Skeletal muscle tissue (tissue), 4 donors: ENCODE data around the gene SPDEF. TPM values are rescaled to one million over a fixed set of nuclear protein-coding genes. Genes with fewer than 3 reads are reported as not detected.

Experiments
- H3K27ac ChIP-seq: one replicate; pipeline ENCODE4 v1.7.0; 2013; ENCODE audit warnings: mild to moderate bottlenecking, low read depth, low read length, inconsistent platforms
- H3K27me3 ChIP-seq, 3 donors: one replicate each; pipeline ENCODE4 v1.7.0; 2013; ENCODE audit warnings: low read length in 3 of 3; ENCODE audit not compliant: control insufficient read depth in 3 of 3, insufficient read depth in 3 of 3
- H3K36me3 ChIP-seq, 3 donors: one replicate each; pipeline ENCODE4 v1.7.0; 2013; ENCODE audit warnings: low read length in 3 of 3; ENCODE audit not compliant: control insufficient read depth in 3 of 3, insufficient read depth in 3 of 3
- H3K4me1 ChIP-seq, 3 donors: one replicate each; pipeline ENCODE4 v1.7.0; 2013; ENCODE audit warnings: low read length in 3 of 3, mild to moderate bottlenecking in 3 of 3; ENCODE audit not compliant: control insufficient read depth in 3 of 3, insufficient read depth in 3 of 3
- H3K4me3 ChIP-seq, 3 donors: one replicate each; pipeline ENCODE4 v1.7.0; 2013; ENCODE audit warnings: low read length in 3 of 3
- H3K9ac ChIP-seq, 3 donors: one replicate each; pipeline ENCODE4 v1.7.0; 2013; ENCODE audit warnings: low read length in 3 of 3, mild to moderate bottlenecking in 3 of 3, moderate library complexity in 2 of 3, low read depth in 1 of 3
- H3K9me3 ChIP-seq, 3 donors: one replicate each; pipeline ENCODE4 v1.7.0; 2013; ENCODE audit warnings: low read length in 3 of 3; ENCODE audit not compliant: control insufficient read depth in 3 of 3
- total RNA-seq: library from RNA; depleted of rRNA; stranded (reverse); fragments of >200 nt; gene quantifications from one replicate; pipeline ENCODE4 v1.2.3, GENCODE V29; 2014
- donor health status: Osteomylitis.

Gene SPDEF
- total RNA-seq, 1 donor from 2014 or later = not detected

GRCh38 chr6:34585108-34585507, 29.0 kb upstream of the SPDEF start:
- Histone ChIP-seq H3K27ac (no peak overlapping the region), H3K9me3 (no peaks in the 10 kb centered on the region), H3K36me3 (peaks cover 12 to 20% (median 17%) of the 10 kb centered on the region in 3 donors), H3K4me1 (peaks cover 0 to 23% (median 10%) of the 10 kb centered on the region in 3 donors), H3K9ac (no peak overlapping the region), H3K27me3 (no peaks in the 10 kb centered on the region), H3K4me3 (no peak overlapping the region)

GRCh38 chr6:34584694-34585093, 28.6 kb upstream of the SPDEF start:
- Histone ChIP-seq H3K9me3 (no peaks in the 10 kb centered on the region), H3K4me1 (peaks cover 0 to 23% (median 10%) of the 10 kb centered on the region in 3 donors), H3K27me3 (no peaks in the 10 kb centered on the region), H3K4me3 (no peak overlapping the region), H3K36me3 (peaks cover 12 to 20% (median 16%) of the 10 kb centered on the region in 3 donors), H3K27ac (no peak overlapping the region), H3K9ac (no peak overlapping the region)

GRCh38 chr6:34583861-34584604, 27.9 kb upstream of the SPDEF start:
- H3K9me3 ChIP-seq = no peaks in the 10 kb centered on the region
- H3K4me3 ChIP-seq = no peak overlapping the region
- peaks cover 0 to 22% (median 10%) of the 10 kb centered on the region in 3 donors for H3K4me1 ChIP-seq
- H3K9ac ChIP-seq = no peak overlapping the region
- H3K27ac ChIP-seq = no peak overlapping the region
- H3K27me3 ChIP-seq = no peaks in the 10 kb centered on the region
- peaks cover 8 to 14% (median 11%) of the 10 kb centered on the region in 3 donors for H3K36me3 ChIP-seq

GRCh38 chr6:34583461-34583860, 27.3 kb upstream of the SPDEF start:
- no peaks in the 10 kb centered on the region for H3K27me3 ChIP-seq
- H3K9me3 ChIP-seq = no peaks in the 10 kb centered on the region
- H3K4me1 ChIP-seq = peaks cover 0 to 19% (median 8%) of the 10 kb centered on the region in 3 donors
- H3K9ac ChIP-seq = no peak overlapping the region
- no peak overlapping the region for H3K27ac ChIP-seq
- H3K4me3 ChIP-seq = no peak overlapping the region
- H3K36me3 ChIP-seq = peaks cover 7 to 13% (median 8%) of the 10 kb centered on the region in 3 donors

- H3K4me3 ChIP-seq = no peak overlapping the region
These were observed 25.4 kb upstream of the SPDEF start for GRCh38 chr6:34581561-34581920.

GRCh38 chr6:34580707-34581560, 24.8 kb upstream of the SPDEF start:
- Histone ChIP-seq H3K4me1 (peaks cover 0 to 9% (median 0%) of the 10 kb centered on the region in 3 donors), H3K36me3 (peaks cover 0 to 4% (median 0%) of the 10 kb centered on the region in 3 donors), H3K27ac (no peak overlapping the region), H3K4me3 (no peak overlapping the region), H3K9me3 (no peaks in the 10 kb centered on the region), H3K9ac (no peak overlapping the region), H3K27me3 (no peaks in the 10 kb centered on the region)

More at GRCh38 chr6:34581561-34581920, 25.4 kb upstream of the SPDEF start:
- Histone ChIP-seq H3K9me3 (no peaks in the 10 kb centered on the region), H3K4me1 (peaks cover 0 to 13% (median 4%) of the 10 kb centered on the region in 3 donors), H3K36me3 (peaks cover 3 to 4% (median 4%) of the 10 kb centered on the region in 3 donors), H3K9ac (no peak overlapping the region), H3K27me3 (no peaks in the 10 kb centered on the region), H3K27ac (no peak overlapping the region)

- Histone ChIP-seq H3K36me3 (peaks cover 0 to 2% (median 0%) of the 10 kb centered on the region in 3 donors), H3K27ac (no peak overlapping the region), H3K4me3 (no peak overlapping the region), H3K27me3 (peaks cover 0 to 4% (median 0%) of the 10 kb centered on the region in 3 donors), H3K9ac (no peak overlapping the region), H3K4me1 (no peaks in the 10 kb centered on the region), H3K9me3 (no peaks in the 10 kb centered on the region)
These were observed 22.5 kb upstream of the SPDEF start for GRCh38 chr6:34578445-34579262.

GRCh38 chr6:34576286-34576955, 20.3 kb upstream of the SPDEF start:
- Histone ChIP-seq H3K27ac (no peak overlapping the region), H3K4me1 (no peaks in the 10 kb centered on the region), H3K27me3 (peaks cover 6 to 18% (median 8%) of the 10 kb centered on the region in 3 donors), H3K36me3 (no peaks in the 10 kb centered on the region), H3K9me3 (no peaks in the 10 kb centered on the region), H3K4me3 (no peak overlapping the region), H3K9ac (no peak overlapping the region)

GRCh38 chr6:34575326-34575725, 19.2 kb upstream of the SPDEF start:
- no peak overlapping the region for H3K27ac ChIP-seq
- H3K9me3 ChIP-seq = no peaks in the 10 kb centered on the region
- no peak overlapping the region for H3K9ac ChIP-seq
- H3K4me1 ChIP-seq = no peaks in the 10 kb centered on the region
- H3K36me3 ChIP-seq = no peaks in the 10 kb centered on the region
- peaks cover 10 to 27% (median 12%) of the 10 kb centered on the region in 3 donors for H3K27me3 ChIP-seq
- H3K4me3 ChIP-seq = no peak overlapping the region
